HG02571 (cell line): ENCODE data around the gene ANKIB1.
"Not testable (repeated sequence)": the region's sequence is repeated elsewhere in the genome, so short reads cannot be mapped to it uniquely, and the experiment has no call there.

ENCODE experiments used
- ATAC-seq: cut with Tn5 transposase; IDR thresholded peaks from one replicate; pipeline ENCODE4 v1.9.1; 2021; ENCODE audit warnings: mild to moderate bottlenecking, moderate library complexity; ENCODE audit not compliant: unreplicated experiment

Gene ANKIB1, protein sequence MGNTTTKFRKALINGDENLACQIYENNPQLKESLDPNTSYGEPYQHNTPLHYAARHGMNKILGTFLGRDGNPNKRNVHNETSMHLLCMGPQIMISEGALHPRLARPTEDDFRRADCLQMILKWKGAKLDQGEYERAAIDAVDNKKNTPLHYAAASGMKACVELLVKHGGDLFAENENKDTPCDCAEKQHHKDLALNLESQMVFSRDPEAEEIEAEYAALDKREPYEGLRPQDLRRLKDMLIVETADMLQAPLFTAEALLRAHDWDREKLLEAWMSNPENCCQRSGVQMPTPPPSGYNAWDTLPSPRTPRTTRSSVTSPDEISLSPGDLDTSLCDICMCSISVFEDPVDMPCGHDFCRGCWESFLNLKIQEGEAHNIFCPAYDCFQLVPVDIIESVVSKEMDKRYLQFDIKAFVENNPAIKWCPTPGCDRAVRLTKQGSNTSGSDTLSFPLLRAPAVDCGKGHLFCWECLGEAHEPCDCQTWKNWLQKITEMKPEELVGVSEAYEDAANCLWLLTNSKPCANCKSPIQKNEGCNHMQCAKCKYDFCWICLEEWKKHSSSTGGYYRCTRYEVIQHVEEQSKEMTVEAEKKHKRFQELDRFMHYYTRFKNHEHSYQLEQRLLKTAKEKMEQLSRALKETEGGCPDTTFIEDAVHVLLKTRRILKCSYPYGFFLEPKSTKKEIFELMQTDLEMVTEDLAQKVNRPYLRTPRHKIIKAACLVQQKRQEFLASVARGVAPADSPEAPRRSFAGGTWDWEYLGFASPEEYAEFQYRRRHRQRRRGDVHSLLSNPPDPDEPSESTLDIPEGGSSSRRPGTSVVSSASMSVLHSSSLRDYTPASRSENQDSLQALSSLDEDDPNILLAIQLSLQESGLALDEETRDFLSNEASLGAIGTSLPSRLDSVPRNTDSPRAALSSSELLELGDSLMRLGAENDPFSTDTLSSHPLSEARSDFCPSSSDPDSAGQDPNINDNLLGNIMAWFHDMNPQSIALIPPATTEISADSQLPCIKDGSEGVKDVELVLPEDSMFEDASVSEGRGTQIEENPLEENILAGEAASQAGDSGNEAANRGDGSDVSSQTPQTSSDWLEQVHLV

DNA sequence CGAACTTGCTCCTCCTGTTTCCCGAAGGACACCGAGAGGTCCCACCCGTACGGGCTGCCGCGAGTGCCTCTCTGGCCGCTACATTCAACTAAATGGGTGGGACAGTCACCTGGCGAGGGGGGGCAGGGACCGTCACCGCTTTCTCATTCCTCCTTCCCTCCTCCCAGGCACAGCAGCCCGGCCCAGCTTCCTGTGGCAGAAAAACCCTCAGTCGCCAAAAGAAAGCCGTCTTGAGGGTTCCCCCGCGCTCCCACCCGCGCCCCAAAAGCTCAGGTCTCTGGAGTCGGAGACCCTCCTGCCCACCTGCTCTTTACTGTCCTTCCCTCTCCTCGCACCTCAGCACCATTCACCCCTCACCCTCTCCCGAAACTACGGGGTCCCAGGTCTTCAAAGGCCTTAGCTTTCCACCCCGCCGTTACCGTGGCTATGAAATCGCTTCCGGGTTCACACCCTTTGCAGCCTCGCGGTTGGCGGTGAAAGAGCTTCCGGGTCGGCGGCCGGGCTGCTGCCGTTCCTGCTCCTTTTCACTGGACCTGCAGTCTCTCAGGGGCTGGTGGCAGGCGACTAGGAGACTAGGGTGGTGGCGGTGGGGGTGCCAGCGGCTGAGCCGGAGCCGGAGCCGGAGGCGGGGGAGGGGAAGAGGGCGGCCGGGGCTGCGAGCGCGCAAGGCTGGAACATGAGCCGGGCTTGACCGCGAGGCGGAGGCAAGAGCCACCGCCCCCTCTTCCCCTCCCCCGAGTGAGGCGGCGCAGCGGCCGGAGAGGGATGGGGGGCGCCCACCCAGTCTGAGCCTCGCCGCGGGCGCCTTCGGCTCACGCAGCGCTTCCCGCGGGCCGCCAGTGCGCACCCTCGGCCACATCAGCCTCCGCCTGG lies at the start of gene ANKIB1, which contains the start of gene KRIT1:
Gene ANKIB1, plus strand, starts transcription at position 488 of the 873 bp plus-strand sequence. CDS start 49,005 bp downstream, outside the sequence.
Gene KRIT1, minus strand, starts transcription at position 428 of the 873 bp plus-strand sequence. CDS start 3,779 bp downstream, outside the sequence.
- ATAC-seq, result peak; percentile 82

DNA sequence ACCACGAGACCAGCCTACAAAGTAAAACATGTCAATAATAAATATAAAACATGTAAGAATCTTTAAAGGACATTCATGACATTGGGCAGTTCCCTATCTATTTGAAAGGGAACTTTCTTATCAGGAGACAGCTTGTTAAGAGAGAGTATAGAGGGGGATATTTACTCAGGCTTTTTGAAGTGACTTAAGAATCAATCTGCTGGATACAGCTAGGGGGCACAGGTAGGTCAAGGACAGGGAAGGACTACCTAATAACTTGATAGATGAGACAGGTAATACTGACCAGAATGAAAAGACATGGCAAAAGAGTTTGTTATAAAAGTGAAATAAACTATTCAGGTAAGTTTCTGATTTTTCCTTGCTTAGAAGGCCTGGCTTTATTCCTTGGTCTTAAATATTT lies 45.0 kb upstream of the ANKIB1 start:
- ATAC-seq, result no peak

DNA sequence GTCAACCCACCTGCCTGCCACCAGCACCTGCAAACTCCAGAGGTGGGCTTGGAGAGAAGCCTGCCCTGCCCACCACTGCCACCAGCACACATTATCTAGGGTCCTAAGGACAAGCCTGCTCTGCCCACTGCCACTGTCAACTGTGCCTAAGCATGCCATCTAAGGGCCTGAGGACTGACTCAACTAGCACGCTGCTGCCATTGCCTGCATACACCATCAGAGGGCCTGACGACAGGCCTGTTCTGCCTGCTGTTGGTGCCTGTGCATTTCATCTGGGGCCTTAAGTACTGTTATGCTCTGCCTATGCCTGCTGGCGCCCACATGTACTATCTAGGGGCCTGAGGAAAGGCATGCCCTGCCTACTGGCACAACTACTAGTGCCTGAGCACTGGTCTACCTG lies 39.8 kb upstream of the ANKIB1 start:
- no peak for ATAC-seq

DNA sequence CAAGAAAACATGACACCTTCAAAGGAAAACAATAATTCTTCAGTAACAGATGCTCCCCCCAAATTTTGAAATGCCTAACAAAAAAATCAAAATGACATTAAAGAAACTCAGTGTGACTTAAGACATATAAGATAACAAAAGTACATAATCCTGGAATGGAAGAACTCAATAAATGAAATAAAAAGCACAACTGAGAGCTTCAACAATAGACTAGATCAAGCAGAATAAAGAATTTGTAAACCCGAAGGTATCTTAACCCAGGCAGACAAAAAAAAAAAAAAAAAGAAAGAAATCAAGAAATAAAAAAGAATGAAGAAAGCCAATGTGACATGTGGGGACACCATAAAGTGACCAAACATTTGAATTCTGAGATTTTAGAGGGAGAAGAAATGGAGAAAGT lies 39.1 kb upstream of the ANKIB1 start:
- ATAC-seq, result no peak

DNA sequence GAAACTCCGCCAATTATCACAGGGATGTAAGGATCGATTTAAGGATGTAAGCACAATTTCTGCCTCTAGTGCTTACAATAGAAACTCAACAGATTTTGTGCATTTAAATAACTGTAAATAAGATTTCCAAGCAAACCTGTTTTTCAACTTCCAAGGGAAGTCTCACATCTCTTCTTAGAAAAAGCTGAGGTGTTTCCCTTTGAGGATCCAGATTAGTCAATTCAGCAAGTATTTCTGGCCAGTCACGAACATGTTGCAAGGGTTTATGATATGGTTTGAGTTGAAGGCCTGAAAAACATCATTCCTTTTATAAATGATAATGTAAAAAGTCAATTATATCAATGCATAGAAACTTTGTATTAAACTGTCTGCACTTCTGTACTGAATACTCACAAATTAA lies 24.0 kb upstream of the ANKIB1 start:
- no peak for ATAC-seq

DNA sequence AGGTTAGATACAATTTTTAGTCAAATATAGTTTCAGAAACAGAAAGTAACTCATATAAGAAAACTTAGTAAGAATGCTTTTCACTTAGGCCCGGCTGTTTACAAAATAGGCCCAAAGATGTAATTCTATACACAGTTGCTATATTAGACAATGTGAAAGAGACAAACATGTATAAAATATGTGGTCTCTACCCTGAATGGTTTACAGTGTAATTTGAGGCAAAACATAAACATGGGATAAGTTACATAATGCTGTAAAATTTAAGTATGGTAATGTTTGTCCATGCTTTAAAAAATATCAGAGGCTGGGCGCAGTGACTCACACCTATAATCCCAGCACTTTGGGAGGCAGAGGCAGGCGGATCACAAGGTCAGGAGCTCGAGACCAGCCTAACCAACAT lies 18.8 kb upstream of the ANKIB1 start:
- ATAC-seq, result no peak

DNA sequence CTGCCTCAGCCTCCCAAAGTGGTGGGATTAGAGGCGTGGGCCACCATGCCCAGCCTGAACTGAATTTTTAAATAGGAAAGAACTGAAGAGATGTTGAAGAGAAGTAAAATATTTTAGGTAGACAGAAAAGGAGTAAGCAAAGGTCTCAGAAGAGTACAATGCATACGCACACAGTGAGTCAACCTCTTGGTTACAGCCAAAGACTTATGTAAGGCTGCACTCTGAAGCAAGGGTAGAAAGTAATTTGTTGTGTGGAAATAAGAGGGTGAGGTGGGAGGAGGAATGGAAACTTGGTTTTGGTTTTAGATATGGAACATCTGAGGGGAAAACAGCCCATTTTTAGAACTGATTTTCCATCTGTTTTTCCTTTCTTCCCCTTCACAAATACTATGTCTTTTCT lies 17.7 kb upstream of the ANKIB1 start:
- no peak for ATAC-seq

DNA sequence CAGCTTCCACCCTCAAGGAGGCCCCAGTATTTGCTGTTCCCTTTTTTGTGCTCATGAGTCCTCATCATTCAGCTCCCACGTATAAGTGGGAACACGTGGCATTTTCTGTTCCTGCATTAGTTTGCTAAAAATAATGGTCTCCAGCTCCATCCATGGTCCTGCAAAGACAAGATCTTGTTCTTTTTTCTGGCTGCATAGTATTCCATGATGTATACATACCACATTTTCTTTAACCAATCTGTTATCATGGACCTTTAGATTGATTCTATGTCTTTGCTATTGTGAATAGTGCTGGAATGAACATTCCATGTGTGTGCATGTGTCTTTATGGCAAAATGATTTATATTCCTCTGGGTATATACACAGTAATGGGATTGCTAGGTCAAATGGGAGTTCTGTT lies 17.0 kb upstream of the ANKIB1 start:
- no peak for ATAC-seq

DNA sequence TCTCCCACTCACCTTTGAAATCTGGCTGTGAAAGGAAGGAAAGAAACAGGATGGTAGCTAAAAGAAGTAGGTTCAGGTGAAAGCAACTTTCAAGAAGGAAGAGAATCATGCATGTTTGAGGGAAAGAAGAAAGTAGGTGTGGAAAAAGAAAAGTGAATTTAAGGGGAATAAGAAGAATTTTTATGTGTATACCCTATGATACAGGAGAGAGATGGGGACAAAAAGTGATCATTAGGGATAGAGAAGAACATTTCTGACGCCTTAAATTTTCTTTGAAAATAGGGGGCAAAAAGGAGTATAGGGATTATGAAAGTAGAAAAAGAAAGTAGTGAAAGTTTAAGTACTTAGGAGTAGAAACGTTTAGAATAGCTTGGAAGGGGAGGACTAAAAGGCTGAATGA lies 15.2 kb upstream of the ANKIB1 start:
- ATAC-seq, result no peak

DNA sequence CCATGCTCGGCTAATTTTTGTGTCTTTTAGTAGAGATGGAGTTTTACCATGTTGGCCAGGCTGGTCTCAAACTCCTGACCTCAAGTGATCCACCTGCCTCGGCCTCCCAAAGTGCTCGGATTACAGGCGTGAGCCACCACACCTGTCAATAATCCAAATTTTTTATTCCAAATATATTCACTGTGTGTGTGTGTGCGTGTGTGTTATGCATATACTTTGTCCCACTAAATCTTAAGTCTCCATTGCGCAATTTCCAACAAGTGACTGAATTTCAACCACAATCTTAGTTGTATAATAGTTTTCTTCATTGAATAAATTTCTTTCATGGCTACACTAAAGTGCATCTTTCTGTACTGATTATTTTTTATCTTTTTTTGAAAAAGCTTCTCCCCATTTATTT lies 2.8 kb upstream of the ANKIB1 start:
- no peak for ATAC-seq

DNA sequence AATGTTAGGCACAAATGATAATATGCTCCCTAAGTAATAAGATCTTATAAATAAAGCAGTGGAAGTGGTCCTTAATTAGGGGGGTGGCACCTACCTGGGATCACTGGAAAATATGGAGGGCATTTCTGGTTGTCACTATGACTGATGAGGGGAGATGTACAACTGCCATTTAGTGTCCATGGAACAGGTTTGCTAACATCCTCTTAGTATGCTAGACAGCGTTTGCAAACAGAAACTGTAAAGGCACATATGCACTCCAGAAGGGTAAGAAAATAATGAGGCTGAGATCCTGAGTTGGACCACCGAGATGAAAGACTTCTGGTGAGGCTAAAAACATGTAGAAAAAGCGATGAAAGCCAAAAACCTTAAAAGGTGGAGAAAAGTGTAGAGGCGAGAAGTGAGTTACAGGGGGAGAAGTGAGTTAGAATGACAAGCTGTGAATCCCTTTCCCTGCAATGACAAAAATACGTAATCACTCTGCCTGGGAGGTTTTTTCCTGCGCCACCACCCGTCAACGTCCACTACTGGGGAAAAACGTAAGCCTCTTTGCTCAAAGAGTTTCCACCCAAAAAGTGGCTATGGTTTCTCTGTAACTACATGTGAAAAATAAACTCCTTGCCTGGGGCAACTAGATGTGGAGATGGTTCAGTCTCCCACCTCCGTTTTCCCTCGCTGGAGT lies 827 bp upstream of the ANKIB1 start:
- ATAC-seq, result no peak

DNA sequence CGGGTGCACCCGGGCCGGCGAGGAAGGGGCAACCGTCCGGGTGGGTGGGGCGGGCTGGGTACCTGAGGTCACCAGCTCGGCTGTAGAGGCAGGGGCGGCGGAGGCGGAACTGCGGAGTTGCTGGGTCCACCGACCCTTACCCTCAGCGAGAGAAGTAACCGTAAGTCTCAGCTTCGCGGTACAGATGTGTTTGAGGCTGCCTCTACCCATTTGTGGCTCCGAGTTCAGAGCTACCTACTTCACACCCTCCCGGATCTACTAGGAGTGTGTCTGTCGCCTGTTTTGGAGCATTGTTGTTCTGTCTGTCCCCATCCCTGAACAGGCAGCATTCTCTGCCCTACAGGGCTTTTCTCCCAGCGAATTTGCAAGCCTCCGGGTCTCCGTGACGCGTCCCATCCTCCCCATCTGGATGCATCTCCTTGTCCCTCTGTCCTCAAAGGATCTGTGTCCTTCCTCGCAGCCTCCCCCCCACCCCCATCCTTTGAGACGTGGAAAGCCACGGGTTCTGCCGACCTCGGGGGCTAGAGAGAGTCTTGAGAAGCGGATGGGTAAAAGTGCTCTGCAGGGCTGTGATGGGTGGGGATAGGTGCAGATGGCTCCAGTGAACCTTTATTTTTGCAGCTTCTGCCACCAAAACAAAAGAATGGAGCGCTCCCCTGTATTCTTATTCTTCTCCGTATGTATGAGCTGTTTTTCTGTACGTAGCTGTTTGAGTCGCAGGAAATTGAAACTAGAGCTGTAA lies 757 bp downstream of the ANKIB1 start:
- ATAC-seq, result peak; percentile 33

DNA sequence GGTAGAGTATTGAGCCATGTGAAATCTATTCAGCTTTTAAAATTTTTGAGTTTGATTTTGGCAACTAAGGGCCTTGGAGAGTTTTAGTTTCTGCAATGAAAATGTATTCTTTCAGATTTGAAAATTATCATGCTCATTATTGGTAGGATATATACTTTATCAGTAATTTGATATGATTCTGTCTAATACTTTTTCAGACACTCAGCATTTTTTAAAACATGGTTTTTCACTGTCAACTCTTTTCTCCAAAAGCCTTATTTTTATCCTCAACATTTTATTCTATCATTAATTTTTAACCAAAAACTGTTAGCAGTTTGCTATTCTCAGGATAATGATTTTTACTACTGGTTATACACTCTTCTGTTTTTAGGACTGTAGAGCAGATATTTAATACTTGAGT lies 4.8 kb downstream of the ANKIB1 start:
- ATAC-seq, result no peak

DNA sequence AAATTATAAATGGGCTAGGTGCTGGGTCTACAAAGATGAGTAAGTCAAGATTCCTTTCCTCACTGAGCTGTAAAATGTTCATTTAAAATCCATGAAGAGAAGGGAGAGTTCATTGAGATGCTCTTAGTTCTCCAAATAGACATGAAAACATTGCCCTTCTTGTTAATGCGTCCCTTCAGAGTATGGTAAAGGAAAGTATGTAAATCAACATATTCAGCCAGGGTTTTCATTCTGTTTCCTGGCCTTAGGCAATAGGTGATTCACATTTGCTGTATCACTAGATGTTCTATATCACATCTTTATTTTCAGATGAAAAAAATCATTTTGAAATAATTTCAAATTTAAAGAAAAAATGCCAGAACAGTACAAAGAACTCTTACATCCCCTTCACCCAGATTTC lies 5.4 kb downstream of the ANKIB1 start:
- no peak for ATAC-seq

DNA sequence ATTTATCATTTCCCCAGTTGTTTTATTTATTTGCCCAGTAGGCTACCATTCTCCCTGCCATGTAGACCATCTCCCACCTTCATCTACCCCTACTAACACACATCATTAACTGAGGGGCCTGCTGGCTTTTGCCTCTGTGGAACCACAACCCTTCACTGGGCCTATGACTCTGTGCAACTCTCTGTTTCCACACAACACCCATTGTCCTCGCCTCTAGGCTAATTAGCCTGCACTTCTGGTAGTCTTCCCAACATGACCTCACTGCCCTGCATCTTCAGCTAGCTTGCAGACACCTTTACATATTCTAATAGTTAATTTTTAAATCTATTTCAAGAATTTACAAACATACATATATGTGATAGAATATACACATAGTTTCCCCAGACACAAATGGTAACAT lies 7.5 kb downstream of the ANKIB1 start:
- no peak for ATAC-seq

DNA sequence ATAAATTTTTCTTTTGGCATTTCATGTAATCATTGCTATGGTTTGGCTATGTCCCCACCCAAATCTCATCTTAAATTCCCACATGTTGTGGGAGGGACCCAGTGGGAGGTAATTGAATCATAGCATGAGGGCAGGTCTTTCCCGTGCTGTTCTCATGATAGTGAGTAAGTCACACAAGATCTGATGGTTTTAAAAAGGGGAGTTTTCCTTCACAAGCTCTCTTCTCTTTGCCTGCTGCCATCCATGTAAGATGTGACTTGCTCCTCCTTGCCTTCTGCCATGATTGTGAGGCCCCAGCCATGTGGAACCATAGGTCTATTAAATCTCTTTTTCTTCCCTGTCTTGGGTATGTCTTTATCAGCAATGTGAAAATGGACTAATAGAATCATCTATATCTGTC lies 9.0 kb downstream of the ANKIB1 start:
- not testable (repeated sequence) for ATAC-seq

DNA sequence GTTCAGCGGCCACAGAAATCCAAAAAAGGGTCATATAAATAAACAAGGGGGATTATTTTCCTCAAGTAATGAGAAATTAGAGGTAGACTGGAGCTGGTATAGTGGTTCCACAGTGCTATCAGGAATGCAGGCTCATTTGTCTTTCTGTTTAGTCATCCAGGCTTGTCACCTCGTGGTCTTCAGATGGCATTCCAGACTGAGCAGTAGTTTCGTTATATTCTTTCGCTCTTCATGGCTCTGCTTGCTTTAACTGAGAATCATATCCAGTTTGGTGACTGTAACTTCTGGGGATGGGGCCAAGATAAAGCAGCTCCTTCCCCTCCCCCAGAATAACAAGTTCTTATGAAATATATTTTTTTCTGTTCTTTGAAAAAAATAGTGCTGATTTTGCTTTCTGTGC lies 9.5 kb downstream of the ANKIB1 start:
- no peak for ATAC-seq

DNA sequence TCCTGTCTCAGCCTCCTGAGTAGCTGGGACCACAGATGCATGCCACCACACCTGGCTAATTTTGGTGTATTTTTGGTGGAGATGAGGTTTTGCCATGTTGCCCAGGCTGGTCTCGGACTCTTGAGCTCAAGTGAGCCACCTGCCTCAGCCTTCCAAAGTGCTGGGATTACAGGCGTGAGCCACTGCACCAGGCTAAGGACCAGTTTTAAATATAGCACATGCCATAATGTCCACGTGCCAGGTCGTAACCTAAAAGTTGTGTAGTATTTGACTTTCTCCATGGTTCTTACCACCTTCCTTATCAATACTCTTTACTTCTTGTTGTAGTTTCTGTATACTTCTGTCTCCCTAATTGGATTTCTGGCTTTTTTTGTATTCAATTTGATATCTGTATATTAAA lies 13.3 kb downstream of the ANKIB1 start:
- no peak for ATAC-seq

DNA sequence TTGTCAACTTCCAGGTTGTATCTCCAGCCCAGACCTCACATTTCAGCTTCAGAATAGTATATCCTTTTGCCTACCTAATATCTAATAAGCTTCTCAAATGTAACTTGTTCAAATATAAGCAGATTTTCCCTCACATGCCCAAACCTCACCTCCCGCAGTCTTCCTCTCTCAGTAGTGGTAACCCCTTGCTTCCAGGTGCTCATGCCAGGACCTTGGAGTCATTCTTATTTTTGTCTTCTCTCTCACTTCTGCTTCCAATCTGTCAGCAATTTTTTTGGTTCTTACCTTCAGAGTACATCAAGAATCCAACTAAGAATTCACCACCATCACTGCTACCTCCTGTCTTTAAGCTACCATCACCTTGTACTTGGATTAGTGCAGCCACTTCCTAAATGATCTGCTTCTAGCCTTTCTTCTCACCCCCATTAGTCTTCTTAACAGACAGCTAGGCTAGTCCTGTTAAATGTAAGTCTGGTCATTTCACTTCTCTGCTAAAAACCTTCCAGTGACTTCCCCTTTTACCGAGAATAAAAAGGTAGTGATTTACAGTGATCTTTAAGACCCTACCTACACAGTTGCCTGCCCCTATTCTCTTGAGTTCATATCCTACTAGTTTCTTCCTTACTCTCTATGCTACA lies 14.0 kb downstream of the ANKIB1 start:
- ATAC-seq, result no peak
